H9 (cell line): ENCODE results near the gene ABHD5. TPM values are rescaled to one million over a fixed set of nuclear protein-coding genes. Genes with fewer than 3 reads are reported as not detected.

Experiments used
- DNase-seq: peaks from one replicate; pipeline ENCODE4 v3.0.0-alpha.2; 2017
- H2AFZ ChIP-seq: one replicate; pipeline ENCODE4 v1.6.1; 2013; ENCODE audit warnings: mild to moderate bottlenecking, low read length, control low read depth, moderate library complexity
- H2AK5ac ChIP-seq: 2 replicates; pipeline ENCODE4 v1.6.1; 2013; ENCODE audit warnings: low read length, control low read depth, mixed read lengths; ENCODE audit not compliant: insufficient read length
- H2BK120ac ChIP-seq: one replicate; pipeline ENCODE4 v1.6.1; 2013; ENCODE audit warnings: low read depth, mild to moderate bottlenecking, low read length, control low read depth, inconsistent platforms; ENCODE audit not compliant: poor library complexity, severe bottlenecking
- H2BK12ac ChIP-seq: 2 replicates; pipeline ENCODE4 v1.6.1; 2013; ENCODE audit warnings: low read length, control low read depth, mixed read lengths, low read depth; ENCODE audit not compliant: insufficient read length
- H2BK15ac ChIP-seq: 2 replicates; pipeline ENCODE4 v1.6.1; 2013; ENCODE audit warnings: low read depth, low read length, control low read depth
- H2BK20ac ChIP-seq: one replicate; pipeline ENCODE4 v1.6.1; 2013; ENCODE audit warnings: low read depth, mild to moderate bottlenecking, low read length, control low read depth, inconsistent platforms; ENCODE audit not compliant: poor library complexity, severe bottlenecking
- H2BK5ac ChIP-seq: 2 replicates; pipeline ENCODE4 v1.6.1; 2013; ENCODE audit warnings: low read length, control low read depth, mixed read lengths; ENCODE audit not compliant: insufficient read length
- H3K14ac ChIP-seq: 2 replicates; pipeline ENCODE4 v1.6.1; 2013; ENCODE audit warnings: low read length, control low read depth; ENCODE audit not compliant: insufficient read depth
- H3K18ac ChIP-seq: 2 replicates; pipeline ENCODE4 v1.6.1; 2013; ENCODE audit warnings: low read depth, mild to moderate bottlenecking, mixed read lengths, low read length, control low read depth; ENCODE audit not compliant: insufficient read length
- H3K23ac ChIP-seq: 2 replicates; pipeline ENCODE4 v1.6.1; 2013; ENCODE audit warnings: low read length, control low read depth, mixed read lengths, low read depth; ENCODE audit not compliant: insufficient read length
- H3K23me2 ChIP-seq: 2 replicates; pipeline ENCODE4 v1.6.1; 2013; ENCODE audit warnings: low read depth, mild to moderate bottlenecking, mixed read lengths, low read length, control low read depth; ENCODE audit not compliant: insufficient read length, poor library complexity, severe bottlenecking
- H3K27ac ChIP-seq: 2 replicates; pipeline ENCODE4 v1.5.1; 2013; ENCODE audit warnings: low read length, control low read depth, mixed read lengths, low read depth; ENCODE audit not compliant: insufficient read length
- H3K27me3 ChIP-seq: 2 replicates; pipeline ENCODE4 v1.6.1; 2013; ENCODE audit warnings: low read length, control low read depth, inconsistent platforms; ENCODE audit not compliant: insufficient read depth
- H3K4ac ChIP-seq: 2 replicates; pipeline ENCODE4 v1.6.1; 2013; ENCODE audit warnings: low read depth, mild to moderate bottlenecking, control low read depth, inconsistent platforms, low read length, moderate library complexity
- H3K4me1 ChIP-seq: 2 replicates; pipeline ENCODE4 v1.6.1; 2013; ENCODE audit warnings: low read length, control low read depth, inconsistent platforms; ENCODE audit not compliant: insufficient read depth
- H3K4me2 ChIP-seq: 2 replicates; pipeline ENCODE4 v1.6.1; 2013; ENCODE audit warnings: low read length, control low read depth, mixed read lengths; ENCODE audit not compliant: insufficient read length, insufficient read depth
- H3K56ac ChIP-seq: 2 replicates; pipeline ENCODE4 v1.6.1; 2013; ENCODE audit warnings: low read depth, mild to moderate bottlenecking, mixed read lengths, low read length, control low read depth; ENCODE audit not compliant: insufficient read length
- H3K79me1 ChIP-seq: 2 replicates; pipeline ENCODE4 v1.6.1; 2013; ENCODE audit warnings: low read depth, mild to moderate bottlenecking, moderate library complexity, low read length, control low read depth, inconsistent platforms; ENCODE audit not compliant: insufficient read depth, poor library complexity, severe bottlenecking
- H3K79me2 ChIP-seq: 2 replicates; pipeline ENCODE4 v1.6.1; 2013; ENCODE audit warnings: low read length, control low read depth, inconsistent platforms; ENCODE audit not compliant: insufficient read depth
- H3K9ac ChIP-seq: 2 replicates; pipeline ENCODE4 v1.6.1; 2013; ENCODE audit warnings: low read length, control low read depth, mixed read lengths; ENCODE audit not compliant: insufficient read length; ENCODE audit errors: extremely low read depth
- H3K9me3 ChIP-seq: one replicate; pipeline ENCODE4 v1.6.1; 2013; ENCODE audit warnings: low read depth, low read length, inconsistent platforms; ENCODE audit not compliant: control insufficient read depth
- H3T11ph ChIP-seq: one replicate; pipeline ENCODE4 v1.6.1; 2013; ENCODE audit warnings: mild to moderate bottlenecking, low read length, control low read depth, inconsistent platforms
- H4K20me1 ChIP-seq: one replicate; pipeline ENCODE4 v1.6.1; 2013; ENCODE audit not compliant: control insufficient read depth, insufficient read length, insufficient read depth
- H4K5ac ChIP-seq: 2 replicates; pipeline ENCODE4 v1.6.1; 2013; ENCODE audit warnings: low read depth, mild to moderate bottlenecking, mixed read lengths, low read length, control low read depth; ENCODE audit not compliant: insufficient read length
- H4K8ac ChIP-seq: replicated peaks from 2 replicates; pipeline ENCODE4 v1.6.1; 2013; ENCODE audit warnings: low read length, control low read depth, mixed read lengths, low read depth; ENCODE audit not compliant: insufficient read length
- H4K91ac ChIP-seq: 2 replicates; pipeline ENCODE4 v1.6.1; 2013; ENCODE audit warnings: low read depth, mild to moderate bottlenecking, moderate library complexity, mixed read lengths, low read length, control low read depth; ENCODE audit not compliant: insufficient read length
- H3K27ac Mint-ChIP-seq, 3 experiments: 2 replicates in 2 of 3; 3 replicates in 1 of 3; pipeline ENCODE4 v1.8.0; 2020 to 2021; ENCODE audit warnings: mixed read lengths in 3 of 3, mild to moderate bottlenecking in 1 of 3, moderate library complexity in 1 of 3
- H3K27me3 Mint-ChIP-seq: 2 replicates; pipeline ENCODE4 v1.8.0; 2021; ENCODE audit warnings: low read depth, mild to moderate bottlenecking, moderate library complexity, mixed read lengths
- H3K36me3 Mint-ChIP-seq, 3 experiments: 2 replicates in 2 of 3; 3 replicates in 1 of 3; pipeline ENCODE4 v1.8.0; 2020 to 2021; ENCODE audit warnings: low read depth in 3 of 3, mixed read lengths in 3 of 3; ENCODE audit not compliant: insufficient read depth in 1 of 3
- H3K4me1 Mint-ChIP-seq, 2 experiments: 2 replicates each; pipeline ENCODE4 v1.8.0; 2020; ENCODE audit warnings: mixed read lengths in 2 of 2
- H3K4me3 Mint-ChIP-seq, 2 experiments: 2 replicates in 1 of 2; 3 replicates in 1 of 2; pipeline ENCODE4 v1.8.0; 2020 to 2021; ENCODE audit warnings: mild to moderate bottlenecking in 2 of 2, mixed read lengths in 2 of 2, moderate library complexity in 1 of 2
- H3K9me3 Mint-ChIP-seq, 2 experiments: 2 replicates in 1 of 2; 3 replicates in 1 of 2; pipeline ENCODE4 v1.8.0; 2020; ENCODE audit warnings: mild to moderate bottlenecking in 2 of 2, mixed read lengths in 2 of 2, moderate library complexity in 1 of 2
- CTCF ChIP-seq: fragments of 200-600 bp; sonication (generic); conservative IDR thresholded peaks from 3 replicates; pipeline ENCODE4 v1.8.0; 2021; ENCODE audit warnings: antibody characterized with exemption, mild to moderate bottlenecking
- total RNA-seq: library from RNA; stranded (reverse); gene quantifications from 2 replicates; pipeline ENCODE4 v1.2.1, GENCODE V29; 2021

The ABHD5 gene
- total RNA-seq, 1 experiment from 2014 or later = 13.1 TPM

DNA sequence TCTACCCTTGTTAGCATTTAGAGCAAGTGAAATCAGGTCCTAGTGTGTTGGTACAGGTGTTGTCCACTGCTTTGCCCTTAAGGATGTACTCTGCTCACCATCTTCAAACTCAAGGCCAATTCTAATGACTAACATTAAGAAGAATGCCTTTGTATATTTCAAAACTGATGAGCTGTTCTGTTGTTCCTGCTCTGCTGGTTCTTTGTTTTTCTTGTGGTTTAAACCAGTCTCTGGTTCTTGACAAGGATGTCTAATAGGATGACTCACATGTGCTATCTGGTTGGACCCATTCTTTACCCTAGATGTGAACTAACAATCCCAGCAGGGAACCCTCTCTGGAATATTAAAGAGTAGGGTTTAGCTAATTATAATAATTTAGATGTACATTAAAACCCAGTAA, 17.3 kb downstream of the ABHD5 start:
- no peak overlapping the region for H2BK20ac ChIP-seq
- H3K79me1 ChIP-seq = no peaks in the 10 kb centered on the region
- no peak overlapping the region for H3K4ac ChIP-seq
- no peaks in the 10 kb centered on the region for H4K20me1 ChIP-seq
- H2AFZ ChIP-seq = no peak overlapping the region
- no peaks in the 10 kb centered on the region for H3K4me1 Mint-ChIP-seq
- peaks cover 6 to 15% (median 15%) of the 10 kb centered on the region in 3 experiments; a peak in 5 of 7 replicates for H3K36me3 Mint-ChIP-seq
- H4K8ac ChIP-seq = no peak overlapping the region
- H3K9me3 Mint-ChIP-seq = no peaks in the 10 kb centered on the region
- no peak overlapping the region for H4K91ac ChIP-seq
- H3K27ac ChIP-seq = no peak overlapping the region
- H3K4me2 ChIP-seq = no peak overlapping the region
- H3K18ac ChIP-seq = no peak overlapping the region
- no peaks in the 10 kb centered on the region for H3K23me2 ChIP-seq
- DNase-seq = no peak
- H3K23ac ChIP-seq = no peak overlapping the region
- no peaks in the 10 kb centered on the region for H3K27me3 ChIP-seq
- H3K9me3 ChIP-seq = no peaks in the 10 kb centered on the region
- no peak overlapping the region for H3K27ac Mint-ChIP-seq
- H2BK120ac ChIP-seq = no peak overlapping the region
- H3K56ac ChIP-seq = no peak overlapping the region
- H2BK15ac ChIP-seq = no peak overlapping the region
- H3T11ph ChIP-seq = no peak overlapping the region
- no peak overlapping the region for H3K4me3 Mint-ChIP-seq
- no peak overlapping the region for H2AK5ac ChIP-seq
- H2BK12ac ChIP-seq = no peak overlapping the region
- no peak overlapping the region for H4K5ac ChIP-seq
- no peak for TF ChIP-seq CTCF
- H3K9ac ChIP-seq = no peak overlapping the region
- no peaks in the 10 kb centered on the region for H3K79me2 ChIP-seq
- H3K14ac ChIP-seq = no peak overlapping the region
- no peaks in the 10 kb centered on the region for H3K27me3 Mint-ChIP-seq
- no peak overlapping the region for H2BK5ac ChIP-seq
- no peaks in the 10 kb centered on the region for H3K4me1 ChIP-seq
